Coronary artery (tissue), 2 donors: ENCODE data around the gene BMERB1.

ENCODE experiments used
- DNase-seq: peaks from one replicate; pipeline ENCODE4 v3.0.0-alpha.2; 2017; ENCODE audit warnings: low spot score
- H3K27ac ChIP-seq, 2 donors: fragments of 200-600 bp; sonication (generic); one replicate each; pipeline ENCODE4 v1.5.1; 2016 to 2019
- H3K4me3 ChIP-seq: fragments of 200-600 bp; sonication (generic); 2 replicates; pipeline ENCODE4 v1.5.1; 2016; ENCODE audit warnings: mild to moderate bottlenecking, moderate library complexity
- TF ChIP-seq, protein P1 (sequence below): fragments of 200-600 bp; sonication (generic); IDR thresholded peaks from one replicate; pipeline ENCODE4 v1.5.1; 2019; ENCODE audit warnings: antibody characterized with exemption

BMERB1 gene

DNA sequence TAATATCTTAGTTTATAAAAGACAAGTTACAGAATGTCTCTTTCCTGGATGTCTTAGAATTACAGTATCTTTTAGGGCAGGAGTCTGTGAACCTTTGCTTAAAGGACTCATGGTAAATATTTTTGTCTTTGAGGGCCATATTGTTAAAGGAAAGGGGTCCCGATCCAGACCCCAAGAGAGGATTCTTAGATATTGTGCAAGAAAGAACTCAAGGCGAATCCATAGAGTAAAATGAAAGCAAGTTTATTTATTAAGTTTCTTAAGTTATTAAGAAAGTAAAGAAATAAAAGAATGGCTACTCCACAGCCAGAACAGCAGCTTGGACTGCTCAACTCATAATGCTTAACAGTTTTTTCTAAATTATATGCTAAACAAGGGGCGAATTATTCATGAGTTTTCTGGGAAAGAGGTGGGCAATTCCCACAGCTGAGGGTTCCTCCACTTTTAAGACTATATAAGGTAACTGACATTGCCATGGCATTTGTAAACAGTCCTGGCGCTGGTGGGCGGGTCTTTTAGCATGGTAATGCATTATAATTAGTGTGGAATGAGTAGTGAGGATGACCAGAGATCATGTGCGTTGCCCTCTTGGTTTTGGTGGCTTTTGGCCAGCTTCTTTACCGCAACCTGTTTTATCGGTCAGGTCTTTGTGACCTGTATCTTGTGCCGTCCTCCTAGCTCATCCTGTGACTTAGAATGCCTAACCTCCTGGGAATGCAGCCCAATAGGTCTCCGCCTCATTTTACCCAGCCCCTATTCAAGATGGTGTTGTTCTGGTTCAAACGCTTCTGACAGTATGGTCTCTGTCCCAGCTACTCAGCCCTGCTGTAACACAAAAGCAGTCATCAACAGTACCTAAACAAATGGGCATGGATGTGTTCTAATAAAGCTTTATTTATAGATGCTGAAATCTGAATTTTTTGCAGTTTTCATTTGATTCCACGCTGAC lies 53.2 kb downstream of the BMERB1 start:
- H3K27ac ChIP-seq, result no peak overlapping the region
- H3K4me3 ChIP-seq, result no peak overlapping the region
- TF ChIP-seq, protein P1, sequence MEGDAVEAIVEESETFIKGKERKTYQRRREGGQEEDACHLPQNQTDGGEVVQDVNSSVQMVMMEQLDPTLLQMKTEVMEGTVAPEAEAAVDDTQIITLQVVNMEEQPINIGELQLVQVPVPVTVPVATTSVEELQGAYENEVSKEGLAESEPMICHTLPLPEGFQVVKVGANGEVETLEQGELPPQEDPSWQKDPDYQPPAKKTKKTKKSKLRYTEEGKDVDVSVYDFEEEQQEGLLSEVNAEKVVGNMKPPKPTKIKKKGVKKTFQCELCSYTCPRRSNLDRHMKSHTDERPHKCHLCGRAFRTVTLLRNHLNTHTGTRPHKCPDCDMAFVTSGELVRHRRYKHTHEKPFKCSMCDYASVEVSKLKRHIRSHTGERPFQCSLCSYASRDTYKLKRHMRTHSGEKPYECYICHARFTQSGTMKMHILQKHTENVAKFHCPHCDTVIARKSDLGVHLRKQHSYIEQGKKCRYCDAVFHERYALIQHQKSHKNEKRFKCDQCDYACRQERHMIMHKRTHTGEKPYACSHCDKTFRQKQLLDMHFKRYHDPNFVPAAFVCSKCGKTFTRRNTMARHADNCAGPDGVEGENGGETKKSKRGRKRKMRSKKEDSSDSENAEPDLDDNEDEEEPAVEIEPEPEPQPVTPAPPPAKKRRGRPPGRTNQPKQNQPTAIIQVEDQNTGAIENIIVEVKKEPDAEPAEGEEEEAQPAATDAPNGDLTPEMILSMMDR, result no peak
- DNase-seq, result no peak

DNA sequence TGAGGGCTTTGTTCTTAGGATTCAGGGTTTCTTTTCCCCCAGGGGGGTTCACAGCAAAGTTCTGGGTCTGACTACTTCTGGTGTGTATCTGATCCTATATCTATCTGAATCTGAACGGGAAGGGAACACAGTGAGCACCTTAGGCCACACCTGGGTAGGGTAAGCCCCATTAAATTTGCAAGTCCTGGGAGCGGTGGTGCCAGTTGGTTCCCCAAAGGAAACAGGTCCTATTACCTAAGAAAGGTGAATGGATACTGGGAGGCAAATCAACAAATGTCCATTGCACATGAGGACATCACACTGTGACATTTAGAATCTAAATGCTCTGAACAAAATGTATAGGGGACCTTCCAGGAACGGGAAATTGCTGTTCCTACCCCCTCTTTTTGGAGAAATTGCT lies 54.6 kb downstream of the BMERB1 start:
- Histone ChIP-seq H3K4me3 (peak overlapping the region; percentile 28), H3K27ac (peak overlapping the region; percentile 81 to 85)
- TF ChIP-seq, protein P1, result no peak
- no peak for DNase-seq

DNA sequence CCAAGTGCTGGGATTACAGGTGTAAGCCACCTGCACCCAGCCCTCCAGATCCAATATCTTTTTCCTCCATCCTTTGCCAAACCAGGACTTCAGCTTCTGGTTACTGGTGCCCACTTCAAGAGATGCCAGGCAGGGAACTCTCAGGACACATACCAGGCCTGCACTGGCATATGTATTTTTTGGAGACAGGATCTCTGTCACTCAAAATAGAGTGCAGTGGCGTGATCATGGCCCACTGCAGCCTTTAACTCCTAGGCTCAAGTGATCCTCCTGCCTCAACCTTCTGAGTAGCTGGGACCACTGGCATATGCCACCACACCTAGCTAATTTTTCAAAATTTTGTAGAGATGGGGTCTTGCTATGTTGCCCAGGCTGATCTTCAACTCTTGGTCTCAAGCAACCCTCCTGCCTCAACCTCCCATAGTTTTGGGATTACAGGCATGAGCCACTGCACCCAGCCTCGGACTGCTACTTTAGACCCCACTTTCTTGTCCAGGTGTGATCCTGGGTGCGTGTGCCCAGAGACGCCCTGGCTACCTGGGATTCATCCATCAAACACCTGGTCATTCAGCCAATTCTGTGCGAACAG lies 55.8 kb downstream of the BMERB1 start:
- Histone ChIP-seq H3K27ac (peak overlapping the region; percentile 81 to 85), H3K4me3 (peak overlapping the region; percentile 28)
- TF ChIP-seq, protein P1, result no peak
- no peak for DNase-seq

DNA sequence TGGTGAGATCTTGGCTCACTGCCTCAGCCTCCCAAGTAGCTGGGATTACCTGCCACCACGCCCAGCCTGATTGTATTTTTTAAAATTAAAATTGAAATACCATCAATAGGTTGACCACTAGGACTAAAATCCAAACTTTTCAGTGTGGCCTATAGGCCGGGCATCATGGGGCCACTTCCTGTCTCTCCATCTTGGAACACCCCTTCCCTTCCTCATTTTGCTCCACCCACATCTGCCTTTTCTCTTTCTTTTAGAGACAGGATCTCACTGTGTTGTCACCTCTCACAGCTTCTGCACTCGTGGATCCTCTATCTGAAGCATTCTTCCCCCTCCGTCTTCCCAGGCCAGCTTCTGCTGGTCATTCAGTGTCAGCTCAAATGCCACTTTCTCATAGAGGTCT lies 57.0 kb downstream of the BMERB1 start:
- Histone ChIP-seq H3K27ac (no peak overlapping the region), H3K4me3 (no peak overlapping the region)
- no peak for DNase-seq
- TF ChIP-seq, protein P1, result no peak

DNA sequence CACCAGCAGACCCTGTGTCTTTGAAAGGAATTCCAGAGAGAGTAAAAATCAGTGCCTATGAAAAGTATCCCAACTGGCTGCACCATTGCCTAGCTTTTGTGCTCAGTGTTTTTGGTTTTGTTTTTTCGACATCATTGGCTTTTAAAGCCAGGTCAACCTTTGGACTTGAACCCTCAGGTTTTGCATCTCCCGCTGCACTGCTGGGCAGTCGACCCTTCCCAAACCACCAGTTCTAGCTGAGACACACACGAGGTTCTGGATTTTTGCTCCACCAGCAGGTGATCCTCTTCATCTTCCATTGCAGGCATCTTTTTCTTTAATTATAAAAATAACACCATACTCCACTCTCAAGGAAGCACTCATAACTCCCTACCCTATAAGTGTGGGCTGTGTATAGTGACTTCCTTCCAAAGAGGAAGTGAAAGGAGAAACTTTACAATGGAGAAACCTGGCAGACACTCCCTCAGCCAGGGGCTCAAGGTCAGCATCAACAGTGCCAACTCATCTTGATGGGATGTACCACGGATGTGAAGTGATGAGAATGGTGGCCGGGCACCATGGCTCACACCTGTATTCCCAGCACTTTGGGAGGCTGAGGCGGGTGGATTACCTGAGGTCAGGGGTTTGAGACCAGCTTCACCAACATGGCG lies 57.8 kb downstream of the BMERB1 start:
- no peak overlapping the region for H3K27ac ChIP-seq
- no peak overlapping the region for H3K4me3 ChIP-seq
- DNase-seq, result peak; percentile 29
- TF ChIP-seq, protein P1, result no peak

DNA sequence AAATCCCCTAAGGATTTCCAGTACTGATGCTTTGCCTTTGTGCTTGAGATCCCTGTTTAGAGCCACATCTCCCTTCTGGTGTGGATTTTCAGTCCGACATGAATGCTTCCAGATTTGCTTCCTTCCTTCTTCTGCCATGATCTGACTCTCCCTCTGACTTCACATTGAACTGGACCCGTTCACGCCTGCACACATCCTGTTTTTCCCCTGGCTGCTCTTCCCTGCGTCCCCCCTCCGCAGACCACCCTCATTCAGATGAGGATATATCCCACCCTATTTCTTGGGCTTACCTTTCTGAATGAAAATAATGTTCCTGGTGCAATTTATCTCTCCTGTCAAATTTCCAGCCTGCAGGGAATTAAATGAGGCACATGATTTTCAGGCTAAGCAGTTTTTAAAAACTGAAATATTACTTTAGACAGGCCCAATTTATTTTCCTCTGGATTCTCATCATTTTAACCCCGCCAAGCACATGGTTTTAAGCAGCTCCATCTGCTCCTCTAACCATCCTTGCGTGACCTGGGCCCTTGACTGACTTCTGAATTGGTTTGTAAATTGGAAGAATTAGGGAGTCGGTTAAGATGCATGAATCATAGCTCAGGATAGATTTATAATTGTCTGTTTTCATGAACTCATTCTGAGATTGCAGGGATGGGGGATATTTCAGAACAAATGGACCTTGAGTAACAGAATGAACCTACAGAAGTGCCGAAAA lies 59.2 kb downstream of the BMERB1 start:
- TF ChIP-seq, protein P1, result no peak
- peak overlapping the region in 1 of 2 donors; percentile 67 for H3K27ac ChIP-seq
- peak; percentile 58 for DNase-seq
- no peak overlapping the region for H3K4me3 ChIP-seq
